SW480 (cell line): ENCODE measurements around the gene BEX1.
"Not testable (repeated sequence)": the region's sequence is repeated elsewhere in the genome, so short reads cannot be mapped to it uniquely, and the experiment has no call there.

ENCODE experiments used
- DNase-seq: peaks from one replicate; pipeline ENCODE4 v3.0.0-alpha.2; 2016; ENCODE audit warnings: low spot score

Gene BEX1

DNA sequence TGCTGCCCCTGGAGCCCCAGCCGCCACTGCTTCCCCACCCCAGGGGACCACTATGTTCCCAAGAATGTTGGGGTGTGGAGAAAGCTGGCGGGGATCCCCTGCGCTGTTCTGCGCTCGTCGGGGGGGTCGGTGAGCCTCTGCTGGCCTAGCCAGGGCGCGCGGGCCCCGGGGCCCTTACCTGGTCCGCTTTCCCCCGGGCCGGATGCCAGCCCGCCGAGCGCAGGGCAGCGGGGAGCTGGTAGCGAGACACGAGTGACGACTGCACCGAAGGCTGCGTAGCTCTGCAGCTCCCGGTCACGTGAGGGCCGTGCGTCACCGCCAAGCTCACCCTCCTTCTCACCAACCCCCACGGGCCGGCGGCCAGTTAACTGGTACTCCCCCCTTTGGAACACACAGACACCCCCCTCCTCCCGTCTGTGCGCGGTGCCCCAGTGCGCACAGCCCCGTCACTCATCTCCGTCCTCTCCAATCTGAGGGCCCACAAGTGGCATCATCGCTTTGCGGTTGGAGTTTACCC is at the start of gene BEX1:
TSS of gene BEX1 (minus strand) at position 254 of the 517 bp plus-strand sequence. CDS start 897 bp downstream, outside the sequence.
- DNase-seq = no peak

DNA sequence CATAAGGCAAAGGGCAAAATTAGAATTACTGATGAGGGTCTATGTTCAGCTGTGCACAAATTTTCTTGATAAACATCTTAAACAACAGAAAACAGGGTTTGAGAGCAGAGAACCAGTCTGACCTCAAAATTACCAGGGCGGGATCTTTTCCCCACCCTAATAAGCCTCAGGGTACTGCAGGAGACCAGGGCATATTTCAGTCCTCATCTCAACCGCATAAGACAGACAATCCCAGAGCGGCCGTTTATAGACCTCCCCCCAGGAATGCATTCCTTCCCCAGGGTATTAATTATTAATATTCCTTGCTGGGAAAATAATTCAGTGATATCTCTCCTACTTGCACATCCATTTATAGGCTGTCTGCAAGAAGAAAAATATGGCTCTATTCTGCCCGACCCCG is 45.5 kb upstream of the BEX1 start:
- DNase-seq = not testable (repeated sequence)

DNA sequence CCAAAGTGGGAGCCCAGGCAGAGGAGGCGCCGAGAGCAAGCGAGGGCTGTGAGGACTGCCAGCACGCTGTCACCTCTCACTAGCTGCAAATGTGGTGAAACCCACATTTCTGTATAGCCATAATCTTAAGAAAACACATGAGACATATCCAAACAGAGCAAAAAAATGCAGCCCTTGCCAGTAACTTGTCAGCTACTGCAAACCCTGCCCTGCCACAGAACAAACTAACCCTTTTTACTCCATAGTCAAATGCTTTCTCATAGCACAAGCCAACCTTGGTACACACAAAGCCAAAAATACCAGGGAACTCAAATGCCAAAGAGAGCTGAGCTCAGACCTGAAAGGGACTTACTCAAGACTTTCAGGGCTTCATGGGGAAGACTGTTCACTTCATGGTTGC is 43.9 kb upstream of the BEX1 start:
- DNase-seq = no peak

DNA sequence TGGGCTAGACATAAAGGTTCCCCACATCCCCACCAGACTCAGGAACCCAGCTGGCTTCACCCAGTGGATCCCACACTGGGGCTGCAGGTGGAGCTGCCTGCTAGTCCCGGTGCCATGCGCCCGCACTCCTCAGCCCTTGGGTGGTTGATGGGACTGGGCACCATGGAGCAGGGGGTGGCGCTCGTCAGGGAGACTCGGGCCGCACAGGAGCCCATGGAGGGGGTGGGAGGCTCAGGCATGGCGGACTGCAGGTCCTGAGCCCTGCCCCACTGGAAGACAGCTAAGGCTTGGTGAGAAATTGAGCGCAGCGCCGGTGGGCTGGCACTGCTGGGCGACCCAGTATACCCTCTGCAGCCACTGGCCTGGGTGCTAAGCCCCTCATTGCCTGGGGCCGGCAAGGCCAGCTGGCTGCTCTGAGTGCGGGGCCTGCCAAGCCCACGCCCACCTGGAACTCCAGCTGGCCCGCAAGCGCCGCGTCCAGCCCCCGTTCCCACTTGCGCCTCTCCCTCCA is 43.3 kb upstream of the BEX1 start:
- not testable (repeated sequence) for DNase-seq

DNA sequence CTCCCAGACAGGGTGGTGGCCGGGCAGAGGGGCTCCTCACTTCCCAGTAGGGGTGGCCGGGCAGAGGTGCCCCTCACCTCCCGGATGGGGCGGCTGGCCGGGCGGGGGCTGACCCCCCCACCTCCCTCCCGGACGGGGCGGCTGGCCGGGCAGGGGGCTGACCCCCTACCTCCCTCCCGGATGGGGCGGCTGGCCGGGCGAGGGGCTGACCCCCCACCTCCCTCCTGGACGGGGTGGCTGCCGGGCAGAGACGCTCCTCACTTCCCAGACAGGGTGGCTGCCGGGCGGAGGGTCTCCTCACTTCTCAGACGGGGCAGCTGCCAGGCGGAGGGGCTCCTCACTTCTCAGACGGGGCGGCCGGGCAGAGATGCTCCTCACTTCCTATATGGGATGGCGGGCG is 40.4 kb upstream of the BEX1 start:
- not testable (repeated sequence) for DNase-seq

DNA sequence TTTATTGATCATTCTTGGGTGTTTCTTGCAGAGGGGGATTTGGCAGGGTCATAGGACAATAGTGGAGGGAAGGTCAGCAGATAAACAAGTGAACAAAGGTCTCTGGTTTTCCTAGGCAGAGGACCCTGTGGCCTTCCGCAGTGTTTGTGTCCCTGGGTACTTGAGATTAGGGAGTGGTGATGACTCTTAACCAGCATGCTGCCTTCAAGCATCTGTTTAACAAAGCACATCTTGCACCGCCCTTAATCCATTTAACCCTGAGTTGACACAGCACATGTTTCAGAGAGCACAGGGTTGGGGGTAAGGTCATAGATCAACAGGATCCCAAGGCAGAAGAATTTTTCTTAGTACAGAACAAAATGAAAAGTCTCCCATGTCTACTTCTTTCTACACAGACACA is 39.9 kb upstream of the BEX1 start:
- DNase-seq = not testable (repeated sequence)

DNA sequence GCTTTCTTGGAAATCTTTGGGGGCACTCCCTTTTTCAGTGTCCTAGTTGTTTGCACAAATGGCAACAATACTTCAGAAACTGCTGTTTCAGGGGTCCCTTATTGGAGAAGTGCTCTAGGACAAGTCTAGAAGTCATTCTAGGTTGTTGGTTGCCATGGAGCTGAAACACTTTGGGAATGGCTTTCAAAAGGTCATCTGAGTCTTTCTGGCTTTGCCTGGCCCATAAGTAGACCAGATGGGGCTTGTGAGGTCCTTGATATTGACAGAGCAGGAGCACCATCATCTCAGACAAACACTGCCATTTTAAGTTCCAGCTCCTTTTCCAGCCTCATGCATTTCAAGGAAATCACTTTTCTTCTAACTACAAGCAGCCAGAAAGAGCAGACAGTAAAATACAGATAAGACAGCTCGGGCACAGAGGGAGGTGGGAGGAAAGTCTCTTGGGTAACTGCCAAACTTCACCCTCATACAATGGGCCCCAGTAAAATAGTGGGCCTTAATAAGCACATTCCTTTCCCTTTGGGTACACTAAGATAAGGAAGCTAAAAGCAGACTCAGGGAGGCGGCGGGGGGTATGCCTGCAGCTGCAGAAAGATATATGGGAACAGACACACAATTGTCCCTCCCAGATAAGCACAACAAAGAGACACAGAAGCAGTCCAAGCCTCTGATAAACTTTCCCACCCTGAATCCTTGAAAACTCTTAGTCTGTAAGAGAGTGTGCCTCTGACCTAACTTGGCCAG is 37.5 kb upstream of the BEX1 start:
- no peak for DNase-seq

DNA sequence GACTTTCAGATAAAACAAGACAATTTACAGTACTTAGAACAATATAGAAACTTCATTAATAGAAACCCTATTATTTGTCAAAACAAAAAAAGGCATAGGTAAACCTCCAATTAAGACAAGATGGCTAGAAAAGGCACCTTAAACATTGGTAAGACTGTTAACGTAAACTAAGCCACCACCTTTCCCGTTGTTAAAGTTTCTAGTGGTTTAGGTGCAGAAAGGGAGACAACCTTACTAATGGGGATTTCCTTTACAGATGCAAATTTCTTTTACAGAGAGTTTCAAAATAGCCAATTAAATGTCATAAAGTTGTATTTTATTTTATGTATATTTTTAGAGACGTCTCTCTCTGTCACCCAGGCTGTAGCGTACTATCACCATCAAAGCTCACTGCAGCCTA is 36.5 kb upstream of the BEX1 start:
- DNase-seq = no peak

DNA sequence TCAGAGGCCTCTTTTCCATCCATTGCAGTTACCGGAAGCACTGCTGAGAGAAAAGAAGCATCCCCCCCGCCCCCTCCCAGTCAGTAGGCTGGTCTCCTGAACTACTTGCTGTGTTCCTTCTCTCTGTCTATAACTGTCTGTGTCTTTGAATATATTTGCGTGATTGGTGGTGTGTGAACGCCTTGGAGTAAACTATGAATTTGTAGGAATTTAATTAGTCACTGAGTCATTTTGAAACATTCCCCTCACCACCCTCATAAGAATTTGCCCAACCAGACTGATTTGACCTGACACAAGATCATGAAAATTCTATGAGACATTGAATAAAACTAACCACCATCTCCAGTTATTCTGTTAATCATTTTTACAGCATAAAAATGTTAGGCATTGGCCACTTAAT is 35.7 kb upstream of the BEX1 start:
- DNase-seq = no peak

DNA sequence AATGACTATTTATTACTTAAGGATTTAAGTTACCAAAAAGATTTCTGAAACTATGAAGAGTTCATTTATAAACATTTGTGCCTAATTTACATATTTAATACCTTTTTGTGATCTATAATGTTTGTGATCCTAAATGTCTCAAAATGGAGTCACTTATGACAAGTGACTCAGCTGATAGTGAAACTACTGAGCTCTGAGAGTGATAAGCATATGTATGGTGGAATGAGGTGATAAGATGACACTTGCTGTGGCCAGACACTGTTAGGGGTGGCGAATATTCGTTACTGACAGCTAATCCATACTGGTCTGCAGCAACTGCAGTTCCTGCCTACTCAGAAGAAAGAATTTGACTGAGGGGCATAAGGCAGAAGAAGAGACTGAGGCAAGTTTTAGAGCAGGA is 34.5 kb upstream of the BEX1 start:
- DNase-seq = no peak

DNA sequence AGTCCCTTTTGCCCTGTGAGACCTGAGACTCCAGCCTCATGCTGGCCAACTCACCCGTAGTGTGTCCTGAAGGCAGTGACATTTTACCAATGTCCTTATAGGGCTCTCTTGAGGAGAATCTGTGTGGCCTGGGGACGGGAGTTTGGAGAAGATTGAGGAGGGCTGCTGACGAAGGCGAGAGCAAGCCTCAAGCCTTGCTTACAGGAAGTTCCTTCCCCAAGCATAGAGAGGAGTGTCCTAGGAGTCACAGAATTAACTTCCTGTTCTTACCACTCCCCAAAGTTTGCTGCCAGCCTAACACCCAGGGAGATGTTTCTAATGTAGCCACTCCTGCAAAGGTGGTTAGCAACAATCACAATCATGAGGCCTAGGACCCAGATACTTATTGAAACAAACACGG is 29.0 kb upstream of the BEX1 start, which contains the start of gene NXF3:
TSS of gene NXF3 (minus strand) at position 202 of the 400 bp plus-strand sequence. CDS start at position 82, 120 bp downstream.
- DNase-seq = no peak

DNA sequence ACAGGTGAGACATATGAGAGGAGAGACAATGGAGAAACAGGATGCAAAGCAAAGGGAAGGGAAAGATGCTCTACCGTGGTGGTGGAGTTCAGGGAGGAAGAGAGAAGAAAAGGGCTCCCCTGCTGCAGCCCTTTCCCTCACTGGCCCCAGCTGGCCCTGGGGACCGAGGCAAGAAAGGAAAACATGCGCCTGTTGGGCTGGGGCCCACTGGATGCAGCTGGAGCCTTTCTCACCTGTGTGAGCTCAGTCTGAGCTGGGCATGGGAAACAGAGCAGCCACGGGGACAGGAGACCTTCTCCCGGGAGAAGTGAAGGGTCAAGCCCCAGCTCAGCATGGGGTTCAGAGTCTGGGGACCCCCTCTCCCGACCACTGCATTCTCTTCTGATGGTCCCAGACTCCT is 17.1 kb upstream of the BEX1 start:
- DNase-seq = no peak

DNA sequence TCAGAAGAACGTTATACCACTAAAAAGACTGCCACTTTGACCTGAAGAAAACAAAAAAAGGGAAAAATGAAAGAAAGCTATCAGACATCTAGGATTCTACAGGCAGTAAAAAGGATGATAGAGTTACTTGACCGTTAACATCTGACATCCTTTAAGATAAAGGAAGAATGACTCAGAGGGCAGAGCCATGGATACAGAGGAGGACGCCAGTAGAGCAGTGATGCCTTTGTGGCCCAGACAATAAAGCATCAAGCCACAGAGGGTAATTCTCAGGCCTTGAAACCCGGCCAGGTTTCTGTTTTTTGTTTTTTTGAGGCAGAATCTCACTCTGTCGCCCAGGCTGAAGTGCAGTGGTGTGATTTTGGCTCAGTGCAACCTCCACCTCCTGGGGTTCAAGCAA is 9.5 kb upstream of the BEX1 start:
- no peak for DNase-seq

DNA sequence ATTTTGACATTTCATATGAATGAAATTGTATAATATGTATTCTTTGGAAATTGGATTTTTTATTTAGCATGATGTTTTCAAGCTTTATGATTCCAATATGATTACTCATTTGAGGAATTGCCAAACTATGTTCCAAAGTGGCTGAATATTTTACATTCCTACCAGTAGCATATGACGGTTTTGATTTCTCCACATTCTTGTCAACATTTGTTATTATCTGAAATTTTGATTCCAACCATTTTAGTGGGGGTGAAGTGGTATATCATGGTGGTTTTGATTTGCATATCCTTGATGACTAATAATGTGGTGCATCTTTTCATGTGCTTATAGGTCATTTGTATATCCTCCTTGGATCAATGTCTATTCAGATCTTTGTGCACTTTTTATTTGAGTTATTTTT is 2.6 kb upstream of the BEX1 start:
- DNase-seq = no peak

DNA sequence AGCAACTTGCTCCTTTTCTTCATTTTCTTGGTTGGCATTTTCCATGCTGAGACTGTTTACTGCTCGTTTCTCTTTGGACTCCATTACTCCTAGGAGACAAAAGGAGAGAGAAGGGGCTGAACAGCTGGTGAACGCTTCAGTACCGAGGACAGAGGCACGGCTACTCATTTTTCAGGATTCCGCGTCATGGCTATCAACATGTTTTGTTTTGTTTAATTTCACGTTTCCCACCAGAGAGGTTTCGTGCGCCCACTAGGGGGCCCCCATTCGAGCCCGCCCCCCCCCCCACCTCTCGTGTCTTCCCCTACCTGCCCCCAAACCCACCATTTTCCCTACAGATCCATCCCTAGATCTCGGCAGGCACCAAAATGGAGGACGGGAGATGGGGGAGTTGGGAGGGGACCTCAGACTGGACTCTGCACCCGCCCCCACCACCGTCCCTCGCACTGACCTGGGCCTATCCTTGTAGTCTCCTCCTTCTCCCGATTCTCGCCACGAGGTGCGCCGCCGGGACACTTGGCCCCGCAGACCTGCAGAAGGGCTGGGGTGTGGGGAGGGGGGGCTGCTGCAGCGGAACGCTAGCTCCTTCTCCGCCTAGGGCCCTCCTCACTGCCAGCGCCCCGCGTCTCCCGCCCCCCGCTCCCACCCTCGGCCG is 653 bp downstream of the BEX1 start:
- no peak for DNase-seq

DNA sequence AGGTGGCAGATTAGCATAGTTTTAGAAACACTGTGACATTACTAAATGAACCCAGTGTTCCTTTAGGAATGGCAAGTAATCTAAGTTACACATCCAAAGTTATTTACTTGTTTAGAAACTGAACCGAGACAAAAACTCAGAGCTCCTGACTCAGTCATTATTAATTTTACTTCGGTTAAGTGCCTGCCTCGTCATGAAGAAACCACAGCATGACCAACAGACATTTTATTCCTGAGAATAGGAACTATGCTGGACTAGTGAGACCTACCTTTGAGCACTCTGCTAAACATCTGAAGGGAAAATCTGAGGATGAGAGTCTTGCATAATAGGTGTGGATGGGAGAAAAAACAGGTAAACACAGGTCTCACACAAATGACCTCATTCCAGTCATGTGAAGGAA is 2.5 kb downstream of the BEX1 start:
- no peak for DNase-seq

DNA sequence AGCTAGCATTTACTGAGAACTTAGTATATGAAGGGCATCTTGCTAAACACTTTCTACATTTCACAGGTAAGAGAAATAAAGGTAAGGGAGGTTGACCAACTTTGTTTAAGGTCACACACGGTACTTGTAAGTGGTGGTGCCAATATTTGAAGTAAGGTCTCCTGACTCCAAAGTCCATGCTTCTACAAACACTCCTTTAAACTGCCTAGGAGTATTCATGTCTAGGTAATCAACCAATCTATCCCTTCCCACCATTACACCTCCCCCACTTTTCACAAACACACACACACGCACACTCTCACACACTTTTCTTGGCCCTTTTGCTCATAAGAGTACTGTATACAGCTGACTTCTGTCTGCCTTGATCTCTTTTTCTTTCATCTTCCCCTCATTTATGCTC is 7.1 kb downstream of the BEX1 start:
- no peak for DNase-seq

DNA sequence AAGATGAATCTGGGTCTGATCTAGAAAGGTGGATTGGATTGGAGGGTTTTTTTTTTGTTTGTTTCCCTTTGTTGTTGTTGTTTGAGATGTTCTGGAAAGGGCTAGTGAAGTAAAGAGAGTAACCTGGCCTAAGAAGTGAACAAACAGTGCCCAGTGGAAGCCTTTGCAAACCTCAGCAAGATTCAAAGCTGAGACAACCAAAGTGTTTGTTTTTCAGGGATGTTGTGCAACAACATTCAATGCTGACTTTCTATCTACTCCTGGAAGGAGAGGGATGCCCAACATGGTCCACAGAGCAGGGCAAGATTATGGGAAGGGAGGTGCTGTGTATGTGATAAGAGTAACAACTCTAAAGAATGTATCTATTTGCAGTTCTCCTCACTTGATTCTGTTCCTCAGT is 11.3 kb downstream of the BEX1 start:
- no peak for DNase-seq

DNA sequence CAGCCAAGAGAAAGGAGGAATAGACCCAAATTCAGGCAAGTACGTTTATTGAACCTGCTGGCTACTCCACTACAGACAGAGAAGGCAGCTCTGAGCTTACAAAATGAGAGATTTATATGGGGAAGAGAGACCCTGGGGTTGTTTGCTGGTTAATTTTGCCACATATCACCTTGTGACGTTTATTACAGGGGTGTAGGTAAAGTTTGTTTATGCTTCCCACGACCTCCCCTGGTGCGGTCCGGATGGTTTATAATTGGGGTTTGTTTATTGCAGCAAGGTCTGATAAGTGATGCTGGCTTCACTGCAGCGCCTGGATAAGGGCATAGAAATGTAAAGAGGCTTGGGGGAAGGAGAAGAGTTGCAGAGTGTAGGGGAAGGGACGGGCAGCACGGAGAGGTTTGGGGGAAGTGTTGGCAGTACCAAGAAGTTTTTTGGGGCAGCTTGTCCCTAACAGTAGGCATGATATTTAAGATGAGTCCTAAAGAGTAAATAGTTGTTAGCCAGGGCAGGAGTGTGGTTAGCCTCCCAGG is 12.6 kb downstream of the BEX1 start:
- no peak for DNase-seq

DNA sequence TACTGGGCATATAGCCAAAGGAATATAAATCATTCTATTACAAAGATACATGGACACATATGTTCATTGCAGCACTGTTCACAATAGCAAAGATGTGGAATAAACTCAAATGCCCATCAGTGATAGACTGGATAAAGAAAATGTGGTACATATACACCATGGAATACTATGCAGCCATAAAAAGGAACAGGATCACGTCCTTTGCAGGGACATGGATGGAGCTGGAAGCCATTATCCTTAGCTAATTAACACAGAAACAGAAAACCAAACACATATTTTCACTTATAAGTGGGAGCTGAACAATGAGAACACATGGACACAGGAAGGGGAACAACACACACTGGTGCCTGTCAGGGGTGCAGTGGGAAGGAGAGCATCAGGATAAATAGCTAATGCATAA is 30.6 kb downstream of the BEX1 start:
- not testable (repeated sequence) for DNase-seq

DNA sequence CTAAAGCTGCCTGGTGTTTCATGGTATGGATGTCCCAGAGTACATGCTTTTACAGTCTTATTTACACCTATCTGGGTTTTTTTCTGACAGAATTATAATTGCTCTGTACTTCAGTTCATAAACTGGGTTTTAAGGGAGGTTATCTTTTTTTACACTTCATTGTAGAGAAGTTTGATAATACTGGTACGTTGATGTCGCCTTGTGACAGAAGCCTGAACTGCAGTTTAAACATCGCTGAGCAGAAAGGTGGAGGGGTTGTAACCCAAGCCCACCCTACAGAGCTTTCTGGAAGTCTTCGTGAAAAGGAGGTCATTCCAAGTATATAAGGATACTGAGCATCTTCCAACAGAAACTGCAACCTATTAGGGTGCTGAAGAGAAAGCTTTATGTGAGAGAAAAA is 46.4 kb downstream of the BEX1 start:
- no peak for DNase-seq

DNA sequence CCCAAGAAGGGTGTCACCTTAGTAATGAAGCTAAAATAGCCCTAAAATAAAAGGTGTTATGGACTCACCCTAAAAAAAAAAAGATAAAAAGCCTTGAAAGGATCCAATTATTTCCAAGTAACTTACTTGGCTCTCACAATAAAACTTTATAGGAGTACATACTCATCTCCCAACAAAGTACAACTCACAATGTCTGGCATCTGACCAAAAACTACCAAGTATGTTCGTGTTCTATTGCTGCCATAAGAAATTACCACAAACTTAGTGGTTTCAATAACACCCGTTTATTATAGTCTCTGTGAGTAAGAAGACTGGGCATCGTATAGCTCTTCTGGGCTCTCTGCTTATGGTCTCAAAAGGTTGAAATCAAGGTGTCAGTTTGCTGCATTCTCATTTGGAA is 51.0 kb downstream of the BEX1 start:
- DNase-seq = no peak
